ENCODE results near the gene GOLGA3.

Gene GOLGA3

GRCh38 chr12:132736378-132736777 is 92.3 kb downstream of the GOLGA3 start:
- TF ChIP-seq CTCF (conservative IDR thresholded peaks at IDR 0.05) (no peak), ZFX (IDR thresholded peaks at IDR 0.05) (no peak)
- H3K27ac ChIP-seq: no peak overlapping the region

- TF ChIP-seq CTCF (conservative IDR thresholded peaks at IDR 0.05): no peak
- H3K27ac ChIP-seq: no peak overlapping the region
Observed at GRCh38 chr12:132735496-132735895, 93.2 kb downstream of the GOLGA3 start.

GRCh38 chr12:132734206-132734605 is 94.5 kb downstream of the GOLGA3 start:
- TF ChIP-seq CTCF (conservative IDR thresholded peaks at IDR 0.05) (no peak), ZFX (IDR thresholded peaks at IDR 0.05) (no peak)
- H3K27ac ChIP-seq: no peak overlapping the region

GRCh38 chr12:132731574-132731973 is 97.1 kb downstream of the GOLGA3 start:
- TF ChIP-seq CTCF (conservative IDR thresholded peaks at IDR 0.05) (no peak), ZFX (IDR thresholded peaks at IDR 0.05) (no peak)
- H3K27ac ChIP-seq: no peak overlapping the region

- TF ChIP-seq ZFX (IDR thresholded peaks at IDR 0.05) (no peak), CTCF (conservative IDR thresholded peaks at IDR 0.05) (no peak)
- no peak overlapping the region for H3K27ac ChIP-seq
Observed at GRCh38 chr12:132730353-132730752, 98.3 kb downstream of the GOLGA3 start.

- no peak for TF ChIP-seq CTCF (conservative IDR thresholded peaks at IDR 0.05)
- TF ChIP-seq ZFX (IDR thresholded peaks at IDR 0.05): no peak
- H3K27ac ChIP-seq: no peak overlapping the region
Observed at GRCh38 chr12:132729541-132730320, 98.9 kb downstream of the GOLGA3 start.

- no peak overlapping the region for H3K27ac ChIP-seq
- TF ChIP-seq CTCF (conservative IDR thresholded peaks at IDR 0.05) (no peak), ZFX (IDR thresholded peaks at IDR 0.05) (no peak)
Observed at GRCh38 chr12:132728502-132728901, 100.2 kb downstream of the GOLGA3 start.

Data from C4-2B (cell line).